ENCODE data around the gene ZNF808. TPM values are rescaled to one million over a fixed set of nuclear protein-coding genes. Genes with fewer than 3 reads are reported as not detected.
"Not testable (repeated sequence)": the region's sequence is repeated elsewhere in the genome, so short reads cannot be mapped to it uniquely, and the experiment has no call there.

Gene ZNF808
- total RNA-seq, 1 experiment from 2014 or later, result 35.7 TPM

DNA sequence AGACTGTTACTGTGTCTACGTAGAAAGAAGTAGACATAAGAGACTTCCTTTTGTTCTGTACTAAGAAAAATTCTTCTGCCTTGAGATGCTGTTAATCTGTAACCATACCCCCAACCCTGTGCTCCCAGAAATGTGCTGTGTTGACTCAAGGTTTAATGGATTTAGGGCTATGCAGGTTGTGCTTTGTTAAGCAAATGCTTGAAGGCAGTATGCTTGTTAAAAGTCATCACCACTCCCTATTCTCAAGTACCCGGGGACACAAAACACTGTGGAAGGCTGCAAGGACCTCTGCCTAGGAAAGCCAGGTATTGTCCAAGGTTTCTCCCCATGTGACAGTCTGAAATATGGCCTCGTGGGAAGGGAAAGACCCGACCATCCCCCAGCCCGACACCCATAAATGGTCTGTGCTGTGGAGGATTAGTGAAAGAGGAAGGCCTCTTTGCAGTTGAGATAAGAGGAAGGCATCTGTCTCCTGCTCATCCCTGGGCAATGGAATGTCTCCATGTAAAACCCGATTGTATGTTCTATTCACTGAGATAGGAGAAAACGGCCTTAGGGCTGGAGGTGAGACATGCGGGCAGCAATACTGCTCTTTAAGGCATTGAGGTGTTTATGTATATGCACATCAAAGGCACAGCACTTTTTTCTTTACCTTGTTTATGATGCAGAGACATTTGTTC, 41.8 kb upstream of the ZNF808 start:
- not testable (repeated sequence) for H3K56ac ChIP-seq (ENCODE audit: insufficient read length, low read depth, low read length); H2AFZ ChIP-seq (ENCODE audit: low read length); H4K5ac ChIP-seq (ENCODE audit: insufficient read length, low read depth, low read length); H3K14ac ChIP-seq (ENCODE audit: insufficient read depth, low read length); H4K91ac ChIP-seq (ENCODE audit: insufficient read length, low read depth, low read length); H3K79me1 ChIP-seq (ENCODE audit: insufficient read depth, low read depth, low read length, poor library complexity, severe bottlenecking); H3T11ph ChIP-seq (ENCODE audit: low read length); H2BK15ac ChIP-seq (ENCODE audit: low read depth, low read length); H3K27me3 ChIP-seq (ENCODE audit: insufficient read depth, low read length); H4K20me1 ChIP-seq (ENCODE audit: control insufficient read depth, insufficient read depth, insufficient read length); H3K23ac ChIP-seq (ENCODE audit: insufficient read length, low read depth, low read length); H2BK12ac ChIP-seq (ENCODE audit: insufficient read length, low read depth, low read length); H2BK20ac ChIP-seq (ENCODE audit: low read depth, low read length, poor library complexity, severe bottlenecking); H3K36me3 Mint-ChIP-seq (ENCODE audit: insufficient read depth in 1 of 3, low read depth in 3 of 3); H3K4me1 ChIP-seq (ENCODE audit: insufficient read depth, low read length); H3K79me2 ChIP-seq (ENCODE audit: insufficient read depth, low read length); H3K23me2 ChIP-seq (ENCODE audit: insufficient read length, low read depth, low read length, poor library complexity, severe bottlenecking); H3K9ac ChIP-seq (ENCODE audit: extremely low read depth, insufficient read length, low read length); H3K27me3 Mint-ChIP-seq (ENCODE audit: low read depth); H3K27ac ChIP-seq (ENCODE audit: insufficient read length, low read depth, low read length); H2BK5ac ChIP-seq (ENCODE audit: insufficient read length, low read length); H3K4ac ChIP-seq (ENCODE audit: low read depth, low read length); H4K8ac ChIP-seq (replicated peaks; ENCODE audit: insufficient read length, low read depth, low read length); H2BK120ac ChIP-seq (ENCODE audit: low read depth, low read length, poor library complexity, severe bottlenecking); H2AK5ac ChIP-seq (ENCODE audit: insufficient read length, low read length)
- Histone ChIP-seq H3K18ac (ENCODE audit: insufficient read length, low read depth, low read length) (peak overlapping the region; percentile 78), H3K9me3 (ENCODE audit: control insufficient read depth, low read depth, low read length) (peaks cover 12% of the 10 kb centered on the region), H3K4me2 (ENCODE audit: insufficient read depth, insufficient read length, low read length) (peak overlapping the region; percentile 29)
- no CpG with 5 or more reads among the region's 8 CpGs for WGBS (ENCODE audit: extremely low coverage, insufficient read length, low lambda C conversion rate)
- H3K9me3 Mint-ChIP-seq, result peaks cover 61 to 63% of the 10 kb centered on the region in 2 experiments
- H3K27ac Mint-ChIP-seq, result peak overlapping the region in 2 of 3 experiments; percentile 86 to 88; a peak in 5 of 7 replicates
- peaks cover 31 to 37% of the 10 kb centered on the region in 2 experiments for H3K4me1 Mint-ChIP-seq
- peak overlapping the region in 1 of 2 experiments; percentile 21; a peak in 1 of 5 replicates for H3K4me3 Mint-ChIP-seq
- DNase-seq, result peak; percentile 33
